GM18951 (cell line): ENCODE results near the gene UBE2O.
A peak's percentile ranks its signal among the peaks of the same experiment; 100 is the strongest.

Experiments used
- POLR2A ChIP-seq: IDR thresholded peaks from 4 replicates; pipeline ENCODE4 v1.6.1; 2011; ENCODE audit warnings: mild to moderate bottlenecking; ENCODE audit not compliant: insufficient read length, insufficient read depth; ENCODE audit errors: extremely low read depth
- in situ Hi-C: fragments of 300-500 bp; cut with MboI; formaldehyde crosslinking; loops from one replicate; pipeline ENCODE4 v1.12.0; 2022; ENCODE audit warnings: low sequenced_read_pairs, mixed read lengths, inconsistent platforms; ENCODE audit not compliant: unreplicated experiment

Gene UBE2O

DNA sequence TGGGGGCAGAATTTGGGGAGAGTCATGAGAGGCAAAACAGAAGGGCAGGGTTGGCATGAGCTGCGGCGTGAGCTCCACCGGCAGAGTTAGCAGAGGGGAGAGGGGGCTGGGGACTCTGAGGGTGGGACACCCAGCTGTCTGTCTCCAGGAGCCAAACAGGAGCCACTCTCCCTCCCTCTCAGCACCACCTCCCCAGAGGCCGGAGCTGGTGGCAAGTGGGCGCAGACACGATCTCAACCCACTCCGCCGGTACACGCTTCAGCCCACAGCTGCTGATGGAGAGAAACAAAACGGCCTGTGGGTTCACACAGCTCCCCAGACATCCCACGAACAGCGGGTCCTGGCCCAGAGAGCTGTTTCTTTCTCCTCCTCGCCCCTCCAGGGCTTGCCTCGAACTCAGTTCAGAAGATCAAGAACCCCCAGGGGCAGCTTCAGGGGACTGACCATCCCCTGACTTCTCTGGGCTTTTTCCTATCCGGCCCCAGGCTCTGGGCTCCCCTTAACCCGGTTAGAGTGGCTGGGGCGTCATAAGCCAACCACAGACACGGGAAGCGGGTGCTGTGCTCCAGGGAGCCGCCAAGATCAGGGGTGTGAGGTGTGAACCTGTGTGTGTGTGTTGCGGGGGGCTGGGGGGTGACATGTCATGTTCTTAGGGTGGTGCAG, 40.7 kb upstream of the UBE2O start:
- in situ Hi-C loops, result no loop called here
- peak; percentile 23 for TF ChIP-seq POLR2A

DNA sequence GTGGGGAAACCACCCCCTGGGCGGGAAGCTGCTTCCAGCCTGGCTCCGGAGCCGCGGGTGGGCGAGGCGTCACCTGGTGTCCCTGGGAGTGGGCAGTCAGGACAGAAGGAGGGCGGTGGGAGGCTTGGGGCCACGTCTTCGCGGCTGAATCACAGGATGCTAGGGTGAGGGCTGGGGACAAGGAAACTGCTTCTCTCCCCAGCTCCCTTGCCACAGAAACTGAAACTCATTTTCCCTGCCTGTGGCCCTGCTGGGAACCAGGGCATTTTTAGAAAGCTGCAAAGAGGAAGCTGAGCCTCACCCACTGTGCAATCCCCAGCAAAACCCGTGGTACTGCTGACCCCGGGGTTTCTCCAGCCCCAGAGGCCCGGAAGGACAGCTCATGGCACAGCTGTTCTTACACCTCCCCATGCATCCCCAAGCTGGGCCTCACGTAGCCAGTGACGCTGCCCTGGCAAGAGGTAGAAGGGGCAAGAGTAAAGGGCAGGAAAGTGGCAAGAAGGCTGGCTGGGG, 40.1 kb upstream of the UBE2O start:
- peak; percentile 39 for TF ChIP-seq POLR2A
- in situ Hi-C loops, result no loop called here

DNA sequence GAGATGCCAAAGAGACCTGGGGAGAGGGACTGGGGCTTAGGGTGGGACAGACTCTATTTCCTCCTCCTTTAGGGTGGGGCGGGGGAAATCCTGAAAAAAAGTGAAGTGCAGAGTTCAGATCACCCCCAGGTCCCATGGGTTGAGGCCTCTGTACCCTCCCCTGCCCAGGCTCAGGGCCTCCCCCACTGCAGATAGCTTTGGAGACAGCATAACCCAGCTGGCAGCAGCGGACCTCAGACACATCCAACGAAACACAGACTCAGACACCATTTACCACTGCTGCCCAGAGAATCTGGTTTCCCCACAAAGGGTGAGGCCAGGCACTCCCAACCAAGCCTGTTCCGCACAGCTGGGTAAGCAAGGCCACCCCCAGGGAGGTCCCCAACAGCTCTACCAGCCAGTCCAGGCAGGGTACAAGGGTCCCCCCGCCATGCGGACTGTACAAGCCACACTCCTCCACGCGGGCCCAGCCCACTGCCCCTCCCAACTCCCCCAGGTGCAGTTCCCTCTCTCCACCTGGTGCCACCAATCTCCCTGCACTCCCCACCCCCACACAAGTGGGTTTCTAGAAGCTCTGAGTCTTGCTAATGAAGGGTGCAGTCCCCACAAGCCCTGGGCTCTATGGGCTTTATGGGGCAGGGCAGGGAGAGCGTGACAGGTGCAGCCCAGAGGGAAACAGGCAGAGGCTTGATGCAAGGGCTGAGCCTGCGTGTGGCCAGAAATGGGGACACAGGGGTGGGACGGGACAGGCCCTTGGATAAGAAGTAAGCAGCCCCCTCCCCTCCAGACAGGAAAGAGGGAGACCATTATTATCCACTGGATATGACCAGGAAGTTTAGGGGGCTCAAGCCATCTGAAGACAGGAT, 39.4 kb upstream of the UBE2O start:
- in situ Hi-C loops, result no loop called here

DNA sequence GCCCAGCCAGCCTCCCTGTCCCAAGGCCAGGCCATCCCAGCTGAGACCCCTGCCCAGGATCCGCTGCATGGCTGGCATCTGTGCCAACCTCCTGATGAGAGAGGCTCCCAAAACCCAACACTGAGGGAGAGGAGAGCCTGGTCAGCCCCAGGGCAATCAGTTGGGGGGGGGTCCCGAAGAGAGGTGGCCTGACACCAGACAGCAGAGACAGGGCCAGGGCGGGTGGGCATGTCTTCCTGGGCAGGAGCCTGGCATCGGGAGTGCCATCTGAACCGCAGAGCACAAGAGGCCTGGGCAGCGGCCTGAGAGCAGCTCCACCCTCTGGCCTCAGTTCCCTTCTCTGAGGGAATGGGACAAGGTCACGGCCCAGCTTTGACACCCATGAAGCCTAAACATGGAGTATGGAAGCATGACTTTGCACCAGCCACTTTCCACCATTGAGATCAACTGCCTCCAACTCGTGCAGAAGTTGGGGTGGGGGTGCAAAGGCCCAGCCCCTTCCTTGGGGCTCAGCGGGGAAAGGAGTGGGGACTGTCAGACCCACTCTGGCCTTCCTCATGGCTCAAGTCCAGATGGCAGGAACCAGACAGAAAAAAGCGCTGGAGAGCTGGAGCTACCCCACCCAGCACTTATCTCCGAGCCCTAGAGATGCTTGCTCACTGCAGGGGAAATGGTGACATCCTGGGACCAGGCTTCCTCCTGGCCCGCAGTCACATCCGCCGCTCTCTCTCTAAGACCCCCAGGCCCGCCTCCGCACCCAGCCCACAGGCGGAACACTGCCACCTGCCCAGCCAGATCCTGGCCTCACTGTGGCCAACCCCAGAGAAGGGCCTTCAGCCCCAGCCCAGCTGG, 38.5 kb upstream of the UBE2O start:
- TF ChIP-seq POLR2A, result no peak
- in situ Hi-C loops, result no loop called here

More for the DNA sequence above, 39.4 kb upstream of the UBE2O start:
- TF ChIP-seq POLR2A, result no peak

DNA sequence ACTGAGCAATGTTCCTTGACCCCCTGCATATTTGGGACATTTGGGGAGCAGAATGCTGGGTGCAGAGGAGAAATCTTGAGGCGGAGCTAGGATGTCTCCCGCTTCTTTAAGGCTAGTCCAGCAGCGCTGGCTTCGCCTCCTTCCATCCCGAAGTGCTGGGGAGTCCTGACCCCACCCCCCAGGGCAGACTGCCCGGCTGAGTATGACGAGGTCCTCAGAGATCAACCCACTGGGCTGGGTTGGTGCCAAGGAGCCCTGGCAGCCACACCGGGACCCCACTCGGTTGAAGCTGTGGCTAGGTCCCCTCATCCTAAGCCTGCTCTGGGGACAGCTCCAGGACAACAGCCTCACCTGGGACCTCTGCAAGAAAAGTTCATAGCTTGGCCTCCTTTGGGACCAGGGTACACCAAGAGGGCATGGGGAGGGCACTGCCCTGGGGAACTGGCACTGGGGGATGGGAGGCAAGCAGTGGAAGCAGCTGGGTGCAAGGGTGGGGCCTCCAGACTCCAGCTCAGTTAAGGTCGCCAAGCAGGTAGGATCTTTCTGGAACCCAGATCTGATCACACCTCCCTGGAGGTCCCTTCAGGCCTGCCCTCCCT, 37.3 kb upstream of the UBE2O start:
- in situ Hi-C loops, result no loop called here
- no peak for TF ChIP-seq POLR2A

DNA sequence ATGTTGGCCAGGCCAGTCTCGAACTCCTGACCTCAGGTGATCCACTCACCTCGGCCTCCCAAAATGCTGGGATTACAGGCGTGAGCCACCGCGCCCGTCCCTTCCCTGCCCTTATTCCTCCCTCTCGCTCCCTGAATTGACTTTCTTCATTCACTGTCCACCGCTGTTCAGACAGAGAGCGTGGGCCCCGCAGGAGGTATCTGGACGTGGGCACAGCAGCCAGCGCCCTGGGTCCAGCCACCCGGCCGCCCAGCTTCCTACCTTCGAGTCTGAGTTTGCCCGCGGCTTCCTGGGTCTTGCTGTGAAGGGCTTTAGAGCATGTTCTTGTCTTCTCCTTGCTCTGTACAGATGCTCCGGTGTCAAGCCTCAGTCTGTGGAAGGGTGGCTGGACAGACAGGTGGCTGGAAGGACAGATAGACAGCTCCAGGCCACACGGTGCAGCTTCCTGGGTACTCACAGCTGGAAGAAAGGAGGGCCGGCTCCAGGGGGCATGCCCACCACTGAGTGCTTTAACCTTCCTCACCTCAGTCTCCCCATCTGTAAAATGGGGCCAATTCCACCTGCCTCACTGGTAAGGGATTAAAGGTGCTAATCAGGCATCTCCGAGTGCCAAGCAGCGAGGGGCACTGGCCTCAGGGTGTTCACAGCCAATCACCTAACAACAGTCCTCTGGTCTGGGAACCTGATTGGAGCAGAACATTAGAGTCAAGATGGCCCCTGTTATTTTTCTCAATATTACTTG, 34.7 kb upstream of the UBE2O start:
- TF ChIP-seq POLR2A, result no peak
- in situ Hi-C loops, result no loop called here

DNA sequence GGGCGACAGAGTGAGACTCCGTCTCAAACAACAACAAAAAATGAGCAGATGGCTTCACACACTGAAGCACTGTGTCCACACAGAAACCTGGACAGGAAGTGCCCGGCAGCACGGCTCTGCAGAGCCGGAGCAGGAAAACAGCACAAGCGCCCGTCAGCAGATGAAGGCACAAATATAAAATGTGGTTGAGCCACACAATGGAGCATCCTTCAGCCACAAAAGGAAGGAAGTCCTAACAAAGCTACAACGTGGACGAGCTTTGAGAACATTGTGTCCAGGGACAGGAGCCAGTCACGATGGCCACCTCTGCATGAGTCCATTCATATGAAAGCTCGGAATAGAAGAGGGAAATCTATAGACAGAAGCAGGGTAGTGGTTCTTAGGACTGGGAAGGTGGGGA, 32.6 kb upstream of the UBE2O start:
- no peak for TF ChIP-seq POLR2A
- in situ Hi-C loops, result no loop called here

DNA sequence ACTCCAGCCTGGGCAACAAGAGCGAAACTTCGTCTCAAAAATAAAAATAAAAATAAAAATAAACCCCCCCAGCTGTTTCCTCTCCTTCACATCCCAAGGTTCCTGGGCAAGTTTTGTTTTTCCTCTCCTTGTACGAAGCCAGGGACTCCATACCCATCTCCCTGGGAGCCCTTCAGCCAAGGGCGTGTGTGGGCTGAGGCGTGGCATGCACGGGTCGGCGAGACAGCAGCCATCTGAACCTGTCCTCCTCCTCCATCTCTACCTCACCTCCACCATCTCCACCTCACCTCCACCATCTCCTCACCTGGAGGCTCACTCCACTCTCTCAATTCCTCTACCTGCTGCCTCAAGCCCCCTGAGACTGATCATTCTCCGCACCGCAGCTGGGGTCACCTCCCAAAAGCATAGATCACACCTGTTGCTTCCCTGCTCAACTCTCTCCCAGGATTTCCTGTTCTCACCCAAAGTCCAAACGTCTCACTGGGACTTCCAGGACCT, 31.3 kb upstream of the UBE2O start:
- in situ Hi-C loops, result no loop called here
- no peak for TF ChIP-seq POLR2A

DNA sequence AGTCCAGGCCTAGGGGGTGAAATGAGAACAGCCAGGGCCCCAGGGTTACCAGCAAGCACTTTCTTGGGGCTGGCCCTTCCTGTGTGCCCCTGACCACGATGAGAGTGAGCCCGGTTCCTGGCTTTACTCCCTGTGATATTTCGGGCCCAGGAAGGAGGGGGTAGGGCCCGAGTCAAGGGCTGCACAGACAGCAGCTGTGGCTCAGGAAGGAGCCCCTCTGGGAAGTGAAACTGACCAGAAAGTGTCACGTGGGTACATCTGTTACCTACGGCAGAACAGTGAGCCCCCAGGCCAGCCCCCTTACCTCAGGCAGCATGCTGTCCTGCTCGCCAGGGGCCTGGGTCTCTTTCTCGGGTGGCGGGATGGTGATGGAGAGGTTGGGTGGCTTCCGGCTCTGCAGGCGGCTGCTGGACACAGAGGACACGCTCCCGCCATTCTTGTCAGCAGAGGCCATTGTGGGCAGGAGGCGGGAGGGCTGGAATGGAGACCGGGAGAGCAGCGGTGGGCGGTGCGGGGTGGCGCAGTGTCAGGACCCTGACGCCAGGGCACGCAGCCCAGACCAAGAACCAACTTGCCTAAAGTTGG, 28.2 kb upstream of the UBE2O start:
- in situ Hi-C loops, result no loop called here
- TF ChIP-seq POLR2A, result peak; percentile 48

DNA sequence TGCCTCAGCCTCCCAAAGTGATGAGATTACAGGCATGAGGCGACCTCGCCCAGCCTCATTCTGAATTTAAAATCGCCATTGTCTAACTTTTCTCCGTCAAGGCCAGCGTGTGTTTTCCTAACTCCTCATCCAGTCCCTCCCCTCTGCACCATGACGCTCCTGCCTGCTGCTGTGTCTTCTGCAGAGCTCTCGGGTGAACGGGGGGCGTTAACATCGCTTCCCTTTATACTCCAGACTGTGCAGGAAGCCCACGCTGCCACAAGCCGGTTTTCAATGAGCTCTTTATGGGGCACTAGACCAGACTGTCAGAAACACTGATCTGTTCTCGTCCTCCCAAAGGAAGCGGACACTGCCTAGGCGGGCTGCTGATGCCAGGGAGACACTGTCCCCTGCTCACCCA, 27.7 kb upstream of the UBE2O start:
- in situ Hi-C loops, result no loop called here
- TF ChIP-seq POLR2A, result no peak

DNA sequence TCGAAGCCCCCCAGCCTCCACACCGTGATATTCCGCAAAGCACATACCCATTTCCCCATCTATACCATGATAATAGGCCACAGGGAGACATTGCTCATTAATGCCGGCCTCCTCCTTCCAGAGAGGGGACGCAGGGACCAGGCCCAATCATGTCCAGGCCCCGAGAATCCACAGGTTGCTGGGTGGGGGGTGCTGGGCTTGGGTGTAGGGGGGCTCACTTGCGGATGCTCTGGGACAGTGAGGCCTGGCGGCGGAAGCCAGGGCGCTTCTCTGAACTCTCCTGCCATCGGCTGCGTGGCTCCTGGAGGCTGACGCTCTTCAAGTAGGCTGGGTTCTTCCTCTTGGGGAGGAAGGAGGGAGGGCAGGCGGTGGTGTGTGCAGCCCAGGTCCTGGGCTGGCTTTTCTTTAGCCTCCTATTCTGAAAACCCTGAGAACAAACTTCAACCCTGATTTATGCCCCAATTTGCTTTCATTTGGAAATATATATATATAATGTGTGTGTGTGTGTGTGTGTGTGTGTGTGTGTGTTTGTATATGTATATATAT, 26.6 kb upstream of the UBE2O start:
- TF ChIP-seq POLR2A, result no peak
- in situ Hi-C loops, result no loop called here
